HAP-1 (cell line): ENCODE measurements around the gene MICALL2.

Experiments used
- DNase-seq, 2 experiments: peaks; one replicate each; pipeline ENCODE4 v3.0.0-alpha.2; 2016 to 2020; ENCODE audit warnings: low spot score in 2 of 2
- H3K27me3 ChIP-seq: fragments of 250-450 bp; sonication (Bioruptor Pico); 2 replicates; pipeline ENCODE4 v1.5.1; 2020; ENCODE audit warnings: low read depth, mild to moderate bottlenecking, moderate library complexity
- H3K36me3 ChIP-seq: fragments of 250-450 bp; sonication (Bioruptor Pico); replicated peaks from 2 replicates; pipeline ENCODE4 v1.5.1; 2020; ENCODE audit warnings: mild to moderate bottlenecking
- H3K4me1 ChIP-seq: fragments of 250-450 bp; sonication (Bioruptor Pico); 2 replicates; pipeline ENCODE4 v1.5.1; 2020; ENCODE audit warnings: mild to moderate bottlenecking
- H3K4me3 ChIP-seq: fragments of 250-450 bp; sonication (Bioruptor Pico); 2 replicates; pipeline ENCODE4 v1.5.1; 2020; ENCODE audit warnings: mild to moderate bottlenecking, moderate library complexity
- H3K9me3 ChIP-seq: fragments of 250-450 bp; sonication (Bioruptor Pico); 2 replicates; pipeline ENCODE4 v1.5.1; 2020; ENCODE audit warnings: mild to moderate bottlenecking, moderate library complexity
- in situ Hi-C: fragments of 300-500 bp; cut with MboI; formaldehyde crosslinking; loops from 3 replicates; pipeline ENCODE4 v1.14.3; 2020; ENCODE audit warnings: low sequenced_read_pairs, inconsistent platforms, mixed read lengths

Gene MICALL2

DNA sequence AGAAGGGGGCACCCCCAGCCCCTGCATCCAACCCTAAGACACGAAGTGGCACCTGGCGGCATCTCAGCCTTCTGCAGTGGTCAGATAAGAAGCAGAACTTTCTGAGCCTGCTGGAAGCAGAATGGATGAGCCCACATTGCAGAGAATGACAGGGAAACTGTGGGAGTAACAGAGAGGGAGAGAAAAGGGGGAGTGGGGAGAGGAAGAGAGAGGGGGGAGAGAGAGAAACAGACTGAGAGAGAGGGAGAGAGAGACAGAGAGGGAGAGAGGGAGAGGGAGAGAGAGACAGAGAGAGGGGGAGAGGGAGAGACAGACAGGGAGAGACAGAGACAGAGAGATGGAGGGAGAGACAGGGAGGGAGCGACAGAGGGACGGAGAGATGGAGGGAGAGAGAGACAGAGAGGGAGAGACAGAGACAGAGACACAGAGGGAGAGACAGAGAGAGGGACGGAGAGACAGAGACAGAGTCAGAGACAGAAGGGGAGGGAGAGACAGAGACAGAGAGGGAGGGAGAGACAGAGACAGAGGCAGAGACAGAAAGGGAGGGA, 35.9 kb downstream of the MICALL2 start:
- H3K4me1 ChIP-seq: no peaks in the 10 kb centered on the region
- H3K36me3 ChIP-seq: no peaks in the 10 kb centered on the region
- no peaks in the 10 kb centered on the region for H3K9me3 ChIP-seq
- no peak overlapping the region for H3K4me3 ChIP-seq
- DNase-seq: no peak
- peaks cover 9% of the 10 kb centered on the region for H3K27me3 ChIP-seq
- in situ Hi-C loops: no loop called here

DNA sequence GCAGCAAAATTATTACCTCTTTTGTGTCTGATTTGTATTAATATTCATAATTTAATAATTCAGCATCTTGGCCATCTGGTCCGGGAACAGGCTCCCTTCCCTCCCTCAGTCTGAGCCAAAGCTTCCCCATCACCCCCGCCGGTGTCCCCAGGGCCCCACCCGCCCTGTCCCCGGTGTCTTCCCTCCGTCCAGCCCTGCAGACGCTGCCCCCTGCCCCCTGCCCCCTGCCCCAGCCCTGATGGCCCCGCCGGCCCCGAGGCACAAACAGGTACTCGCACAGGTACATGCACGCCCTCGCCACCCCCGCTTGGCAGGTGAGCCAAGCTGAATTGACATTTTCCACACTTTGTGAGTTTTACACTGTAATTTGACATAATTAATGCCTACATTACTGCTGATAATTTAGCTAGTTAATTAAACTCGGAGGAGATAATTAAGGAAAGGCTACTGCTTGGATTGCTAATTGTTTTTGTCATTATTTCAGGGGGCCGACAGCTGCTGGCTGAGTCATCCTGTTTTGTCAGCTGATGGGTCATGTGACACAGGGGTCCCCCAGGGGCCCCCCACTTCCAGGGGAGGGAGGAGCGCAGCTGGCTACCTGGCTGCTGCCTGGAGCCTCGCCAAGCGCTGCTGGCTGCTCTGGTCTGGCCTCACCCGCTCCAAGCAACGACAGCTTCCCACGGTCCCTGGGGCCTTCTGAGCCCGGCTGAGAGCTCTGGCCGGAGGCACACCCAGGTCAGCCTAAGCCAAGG, 36.6 kb downstream of the MICALL2 start:
- no peak for DNase-seq
- no peaks in the 10 kb centered on the region for H3K36me3 ChIP-seq
- in situ Hi-C loops: no loop called here

DNA sequence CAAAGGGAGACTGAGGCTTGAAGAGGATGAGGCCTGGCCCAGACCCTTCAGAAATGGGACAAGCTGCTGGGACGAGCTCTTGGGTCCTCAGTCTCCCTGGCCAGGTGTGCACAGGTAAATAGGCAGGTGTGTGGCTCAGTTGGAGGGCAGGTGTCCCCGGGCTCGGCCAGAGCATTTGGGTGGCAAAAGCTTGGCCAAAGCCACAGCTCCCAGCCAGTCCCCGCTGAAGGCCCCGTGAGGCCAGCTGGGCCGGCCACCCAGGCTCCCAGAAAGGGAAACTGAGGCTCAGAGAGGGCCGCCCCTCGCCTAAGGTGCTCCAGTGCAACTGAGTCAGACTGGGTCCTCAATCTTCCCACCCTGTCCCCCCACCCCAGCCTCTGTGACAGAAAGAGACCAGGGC, 37.3 kb downstream of the MICALL2 start:
- Histone ChIP-seq H3K4me3 (no peak overlapping the region), H3K9me3 (no peaks in the 10 kb centered on the region), H3K36me3 (no peaks in the 10 kb centered on the region), H3K27me3 (peaks cover 16% of the 10 kb centered on the region), H3K4me1 (no peaks in the 10 kb centered on the region)
- in situ Hi-C loops: no loop called here
- no peak for DNase-seq

More for the DNA sequence above, 36.6 kb downstream of the MICALL2 start:
- H3K4me1 ChIP-seq: no peaks in the 10 kb centered on the region
- peaks cover 11% of the 10 kb centered on the region for H3K27me3 ChIP-seq
- H3K9me3 ChIP-seq: no peaks in the 10 kb centered on the region
- no peak overlapping the region for H3K4me3 ChIP-seq

DNA sequence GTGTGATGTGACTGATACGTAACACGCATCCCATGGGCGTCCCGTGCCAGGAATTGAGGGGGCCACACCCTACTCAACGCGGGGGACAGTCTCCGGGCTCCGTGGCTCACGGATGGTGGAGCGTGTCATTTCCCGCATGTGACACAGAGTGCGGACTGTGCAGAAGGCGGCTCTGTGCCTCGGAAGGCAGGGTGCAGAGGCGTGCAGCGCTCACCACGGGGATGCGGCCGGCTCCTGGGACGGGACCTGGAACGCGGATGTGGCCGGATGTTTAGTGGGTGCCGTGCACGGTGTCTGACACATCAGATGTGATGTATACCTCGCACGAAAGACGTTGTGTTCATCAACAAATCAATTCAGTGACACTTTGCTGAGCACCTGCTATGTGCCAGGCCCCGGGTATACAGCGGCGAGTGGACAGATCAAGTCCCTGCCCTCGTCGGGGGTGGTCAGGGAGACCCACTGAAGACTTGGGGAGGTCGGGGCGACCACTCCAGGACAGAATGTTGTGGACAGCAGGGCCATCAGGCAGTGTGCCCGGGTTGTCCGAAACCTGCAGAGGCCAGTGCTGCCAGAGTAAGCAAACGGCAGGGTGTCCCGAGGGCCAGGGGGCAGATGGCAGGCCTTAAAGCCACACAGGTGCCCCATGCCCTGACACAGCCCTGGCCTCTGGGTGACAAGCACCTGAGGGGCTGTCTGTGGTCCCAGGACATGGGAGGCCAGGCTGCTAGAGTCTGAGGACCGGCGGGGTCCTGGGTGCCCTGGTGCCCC, 38.1 kb downstream of the MICALL2 start:
- no peaks in the 10 kb centered on the region for H3K4me1 ChIP-seq
- no peaks in the 10 kb centered on the region for H3K36me3 ChIP-seq
- no peak overlapping the region for H3K4me3 ChIP-seq
- in situ Hi-C loops: no loop called here
- DNase-seq: no peak
- H3K27me3 ChIP-seq: peaks cover 16% of the 10 kb centered on the region
- no peaks in the 10 kb centered on the region for H3K9me3 ChIP-seq

DNA sequence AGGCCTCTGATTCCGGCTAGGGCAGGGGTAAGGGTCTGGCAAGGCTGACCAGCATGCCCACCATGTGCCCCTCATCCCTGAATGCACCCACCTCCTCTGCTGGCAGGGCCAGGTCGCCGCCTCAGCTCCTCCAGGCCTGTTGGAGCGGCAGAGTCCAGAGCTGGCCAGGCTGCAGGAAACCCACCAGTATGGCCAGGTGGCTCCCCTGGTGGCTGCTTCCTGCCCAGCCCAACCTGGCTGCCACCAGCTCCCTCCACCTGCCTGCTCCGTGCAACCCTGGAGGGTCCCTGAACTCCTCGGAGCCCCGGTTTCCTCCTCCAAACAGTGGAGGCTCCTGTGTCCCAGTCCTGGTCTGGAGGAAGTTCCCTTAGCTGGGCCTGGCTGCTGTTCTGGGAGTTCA, 39.6 kb downstream of the MICALL2 start:
- Histone ChIP-seq H3K36me3 (no peaks in the 10 kb centered on the region), H3K4me1 (no peaks in the 10 kb centered on the region), H3K9me3 (no peaks in the 10 kb centered on the region), H3K4me3 (no peak overlapping the region), H3K27me3 (peaks cover 16% of the 10 kb centered on the region)
- in situ Hi-C loops: no loop called here
- no peak for DNase-seq

DNA sequence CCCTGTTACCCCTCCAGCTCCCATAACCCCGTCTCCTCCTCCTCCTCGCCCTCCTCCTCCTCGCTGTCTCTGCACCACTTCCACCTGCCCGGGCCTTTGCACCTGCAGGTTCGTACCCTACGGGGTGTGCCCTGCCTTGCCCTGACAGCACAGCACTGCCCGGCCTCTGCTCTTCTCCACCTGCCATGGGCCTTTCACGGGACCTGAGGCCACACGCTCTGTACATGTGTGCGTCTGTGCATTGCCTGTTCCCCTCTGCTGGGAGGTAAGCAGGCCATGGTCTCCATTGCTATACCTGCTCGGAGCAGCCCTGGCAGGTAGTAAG, 40.0 kb downstream of the MICALL2 start:
- H3K4me1 ChIP-seq: no peaks in the 10 kb centered on the region
- in situ Hi-C loops: no loop called here
- no peaks in the 10 kb centered on the region for H3K9me3 ChIP-seq
- no peak for DNase-seq
- H3K27me3 ChIP-seq: peaks cover 16% of the 10 kb centered on the region
- H3K4me3 ChIP-seq: no peak overlapping the region
- H3K36me3 ChIP-seq: no peaks in the 10 kb centered on the region

DNA sequence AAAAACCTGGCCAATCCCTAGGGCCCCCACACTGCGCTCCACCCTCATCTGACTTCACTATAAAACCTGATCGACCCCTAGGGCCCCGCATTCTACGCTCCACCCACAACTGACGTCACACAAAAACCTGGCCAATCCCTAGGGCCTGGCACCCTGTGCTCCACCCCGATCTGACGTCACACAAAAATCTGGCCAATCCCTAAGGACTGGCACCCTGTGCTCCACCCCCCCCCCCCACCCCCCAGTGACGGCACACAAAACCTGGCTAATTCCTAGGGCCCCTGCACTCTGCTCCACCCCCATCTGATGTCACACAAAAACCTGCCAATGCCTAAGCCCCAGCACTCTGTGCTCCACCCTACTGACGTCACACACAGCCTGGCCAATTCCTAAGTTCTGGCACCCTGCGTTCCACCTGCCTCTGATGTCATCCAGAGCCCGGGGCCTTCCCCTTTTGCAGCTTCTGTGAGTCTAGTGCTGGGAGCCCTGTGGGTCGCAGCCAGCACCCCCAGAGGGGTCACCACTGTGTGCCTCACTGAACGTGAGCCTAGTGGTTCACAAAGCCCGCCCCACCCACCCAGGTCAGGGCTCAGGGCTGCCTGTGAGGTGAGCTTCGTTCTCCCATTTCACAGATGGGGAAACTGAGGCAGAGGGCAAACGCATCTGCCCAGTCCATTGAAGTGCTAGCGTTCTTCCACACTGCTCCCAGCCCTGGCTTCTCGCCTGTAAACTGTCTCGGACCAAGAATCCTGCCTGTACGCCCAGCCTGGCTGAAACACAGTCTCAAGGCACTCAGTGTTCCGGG, 40.6 kb downstream of the MICALL2 start:
- H3K9me3 ChIP-seq: no peaks in the 10 kb centered on the region
- in situ Hi-C loops: no loop called here
- no peaks in the 10 kb centered on the region for H3K36me3 ChIP-seq
- DNase-seq: peak in 1 of 2 experiments; percentile 70
- H3K27me3 ChIP-seq: peaks cover 14% of the 10 kb centered on the region
- H3K4me3 ChIP-seq: no peak overlapping the region
- H3K4me1 ChIP-seq: no peaks in the 10 kb centered on the region

DNA sequence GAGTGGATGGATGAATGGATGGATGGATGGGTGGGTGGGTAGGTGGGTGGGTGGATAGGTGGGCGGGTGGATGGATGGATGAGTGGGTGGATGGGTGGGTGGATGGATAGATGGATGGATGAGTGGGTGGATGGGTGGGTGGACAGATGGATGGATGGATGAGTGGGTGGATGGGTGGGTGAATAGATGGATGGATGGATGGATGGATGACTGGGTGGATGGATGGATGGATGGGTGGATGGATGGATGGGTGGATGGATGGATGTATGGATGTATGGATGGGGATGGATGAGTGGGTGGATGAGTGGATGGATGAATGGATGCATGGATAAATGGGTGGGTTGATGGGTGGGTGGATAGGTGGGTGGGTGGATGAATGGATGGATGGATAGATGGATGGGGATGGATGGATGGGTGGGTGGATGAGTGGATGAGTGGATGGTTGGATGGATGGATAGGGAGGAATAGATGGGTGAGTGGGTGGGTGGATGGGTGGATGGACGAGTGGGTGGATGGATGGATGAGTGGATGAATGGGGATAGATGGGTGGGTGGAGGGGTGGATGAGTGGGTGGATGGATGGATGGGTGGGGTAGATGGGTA, 43.8 kb downstream of the MICALL2 start:
- H3K4me3 ChIP-seq: no peak overlapping the region
- H3K36me3 ChIP-seq: no peaks in the 10 kb centered on the region
- 0 out of 2 replicates have a peak, but pooled peaks cover 7% of the 10 kb centered on the region for H3K27me3 ChIP-seq
- DNase-seq: no peak
- in situ Hi-C loops: no loop called here
- H3K4me1 ChIP-seq: peaks cover 5% of the 10 kb centered on the region; the same call in 1 of the 2 replicates
- H3K9me3 ChIP-seq: no peaks in the 10 kb centered on the region

DNA sequence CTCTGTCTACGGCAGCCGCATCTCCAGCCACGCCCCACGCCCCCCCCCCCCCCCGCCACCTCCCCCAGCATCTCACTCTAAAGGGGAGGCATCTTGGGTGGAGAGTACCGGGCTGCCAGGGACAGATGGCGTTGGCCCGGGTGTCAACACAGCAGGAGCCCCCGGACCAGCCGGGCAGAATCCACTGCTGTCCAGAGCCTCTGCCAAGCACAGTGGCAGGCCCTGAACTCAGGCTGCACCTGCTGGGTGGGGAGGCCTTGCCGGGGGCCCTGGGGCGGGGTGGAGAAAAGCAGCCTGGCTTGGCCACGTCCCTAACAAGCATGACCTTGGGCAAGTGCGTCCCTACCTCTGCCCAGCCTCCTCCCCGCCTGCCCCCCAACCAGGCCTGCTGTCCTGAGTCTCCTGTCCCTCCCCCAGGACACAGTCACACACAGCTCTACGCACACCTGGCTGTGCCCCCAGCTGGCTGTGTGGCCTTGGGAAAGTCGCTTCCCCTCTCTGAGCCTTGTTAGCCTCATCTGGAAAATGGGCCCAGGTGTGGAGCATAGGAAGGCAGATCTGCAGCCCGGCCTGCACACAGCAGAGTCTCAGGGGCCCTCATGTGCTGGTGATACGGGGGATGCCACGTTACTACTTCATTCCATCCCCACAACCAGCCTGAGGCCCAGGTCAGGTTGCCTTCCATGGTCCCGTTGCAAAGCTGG, 45.2 kb downstream of the MICALL2 start:
- no peak overlapping the region for H3K4me3 ChIP-seq
- no peaks in the 10 kb centered on the region for H3K9me3 ChIP-seq
- no peak for DNase-seq
- H3K36me3 ChIP-seq: no peaks in the 10 kb centered on the region
- H3K4me1 ChIP-seq: peaks cover 5% of the 10 kb centered on the region; the same call in 1 of the 2 replicates
- in situ Hi-C loops: no loop called here
- 0 out of 2 replicates have a peak, but pooled peaks cover 7% of the 10 kb centered on the region for H3K27me3 ChIP-seq

DNA sequence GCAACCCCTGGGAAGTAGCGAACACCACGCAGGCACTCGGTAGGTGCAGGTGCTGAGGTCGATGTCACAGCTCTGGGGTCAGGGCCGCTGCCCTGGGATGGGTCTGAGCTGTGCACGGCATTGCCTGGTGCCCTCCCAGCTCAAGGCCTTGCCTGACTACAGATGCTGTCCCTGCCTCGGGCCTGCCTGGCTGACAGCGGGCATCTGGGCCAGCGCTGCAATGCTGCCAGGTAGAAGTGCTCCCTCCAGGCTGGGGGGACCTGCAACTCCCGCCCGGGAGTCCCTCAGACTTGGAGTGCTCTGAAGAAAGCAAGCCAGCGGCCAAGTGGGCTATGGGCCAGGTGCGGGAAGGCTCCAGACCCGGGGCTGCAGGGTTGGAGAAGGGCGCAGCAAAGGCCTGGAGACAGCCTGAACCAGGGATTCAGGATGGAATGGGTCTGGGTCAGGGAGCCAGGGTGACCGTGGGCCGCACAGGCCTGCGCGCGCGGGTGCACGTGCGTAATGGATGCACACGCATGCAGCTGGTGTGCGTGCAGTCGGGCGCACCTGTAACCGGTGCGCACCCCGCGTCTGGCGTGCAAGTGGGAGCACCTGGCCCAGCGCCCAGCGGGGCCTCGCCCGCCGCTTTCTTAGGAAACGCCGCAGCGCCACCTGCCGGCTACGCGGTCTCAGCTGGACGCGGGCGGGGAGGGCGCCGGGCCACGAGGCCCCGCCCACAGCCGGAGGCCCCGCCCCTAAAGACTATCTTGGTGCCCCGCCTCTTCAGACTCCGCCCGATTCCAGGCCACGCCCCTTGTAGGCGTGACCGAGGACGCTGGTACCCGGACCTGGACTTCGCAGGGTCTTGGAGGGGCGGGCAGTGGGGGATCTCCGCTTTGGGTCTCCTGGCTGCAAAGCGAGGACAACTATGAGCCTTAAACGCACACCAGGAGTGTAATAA, 46.7 kb downstream of the MICALL2 start:
- in situ Hi-C loops: no loop called here
- Histone ChIP-seq H3K27me3 (0 out of 2 replicates have a peak, but pooled peaks cover 5% of the 10 kb centered on the region), H3K4me3 (no peak overlapping the region), H3K9me3 (no peaks in the 10 kb centered on the region), H3K36me3 (no peaks in the 10 kb centered on the region), H3K4me1 (peaks cover 5% of the 10 kb centered on the region; the same call in 1 of the 2 replicates)
- peak; percentile 77 to 95 for DNase-seq

DNA sequence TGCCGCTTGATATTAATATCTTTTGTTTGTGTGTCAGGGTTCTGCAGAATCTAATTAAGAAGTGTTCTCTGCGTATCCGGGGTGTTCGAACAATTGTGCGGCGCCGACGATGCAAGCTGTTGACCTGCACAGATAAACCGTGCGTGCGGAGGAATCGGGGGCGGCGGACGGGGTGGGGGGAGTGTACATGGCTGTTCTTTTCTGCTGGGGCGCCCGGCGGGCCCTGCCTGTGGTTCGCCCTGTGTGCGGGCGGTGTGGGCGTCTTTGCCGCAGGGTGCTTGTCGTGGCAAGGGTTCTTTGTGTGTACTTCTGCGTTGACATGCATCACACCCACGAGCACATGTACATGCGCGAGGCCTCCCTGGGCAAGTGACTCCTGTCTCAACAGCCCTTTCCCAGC, 47.9 kb downstream of the MICALL2 start:
- no peak overlapping the region for H3K4me3 ChIP-seq
- H3K27me3 ChIP-seq: no peaks in the 10 kb centered on the region
- H3K4me1 ChIP-seq: peaks cover 5% of the 10 kb centered on the region; the same call in 1 of the 2 replicates
- in situ Hi-C loops: no loop called here
- no peaks in the 10 kb centered on the region for H3K36me3 ChIP-seq
- H3K9me3 ChIP-seq: no peaks in the 10 kb centered on the region
- DNase-seq: no peak

DNA sequence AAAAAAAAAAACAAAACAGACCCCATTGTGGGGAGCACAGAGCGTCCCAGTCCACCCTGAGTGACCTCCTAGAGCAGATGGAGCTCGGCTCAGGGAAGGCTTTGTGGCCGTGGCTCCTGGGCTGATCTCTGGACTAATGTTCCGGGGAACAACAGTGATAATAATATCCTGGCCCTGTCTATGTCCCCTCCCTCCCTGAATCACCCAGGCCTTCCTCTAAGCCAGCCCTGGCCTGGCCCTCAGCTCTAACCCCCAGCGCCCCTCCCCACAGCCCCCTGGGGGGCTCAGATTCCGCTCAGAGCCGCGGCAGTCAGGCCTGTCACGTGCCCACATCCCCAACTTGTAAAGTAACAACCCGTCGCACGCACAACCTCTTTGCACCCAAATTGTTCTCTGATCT, 48.3 kb downstream of the MICALL2 start:
- DNase-seq: no peak
- no peaks in the 10 kb centered on the region for H3K27me3 ChIP-seq
- in situ Hi-C loops: no loop called here

More for the DNA sequence above, 48.3 kb downstream of the MICALL2 start:
- H3K4me3 ChIP-seq: no peak overlapping the region
- H3K4me1 ChIP-seq: peaks cover 5% of the 10 kb centered on the region; the same call in 1 of the 2 replicates
- H3K9me3 ChIP-seq: no peaks in the 10 kb centered on the region
- H3K36me3 ChIP-seq: no peaks in the 10 kb centered on the region
